GM12878 (cell line): ENCODE results near the gene ZNRF3. TPM values are rescaled to one million over a fixed set of nuclear protein-coding genes. Genes with fewer than 3 reads are reported as not detected.

Experiments used
- ASH2L ChIP-seq: fragments of 300-600, 200-600 bp; sonication (generic); IDR thresholded peaks from 2 replicates; pipeline ENCODE4 v1.6.1; 2017; ENCODE audit warnings: low read depth, mild to moderate bottlenecking, borderline replicate concordance
- BHLHE40 ChIP-seq, 2 experiments: fragments of 450-650 bp in 1 of 2; IDR thresholded peaks; 2 replicates each; pipeline ENCODE4 v1.6.1; 2011 to 2017; ENCODE audit warnings: low read depth in 2 of 2, borderline replicate concordance in 1 of 2, improper control_type of control experiment in 1 of 2, low read length in 1 of 2, mild to moderate bottlenecking in 1 of 2
- BMI1 ChIP-seq: fragments of 450-650 bp; IDR thresholded peaks from 2 replicates; pipeline ENCODE4 v1.6.1; 2016; ENCODE audit warnings: mild to moderate bottlenecking, moderate library complexity, borderline replicate concordance
- CHD4 ChIP-seq: fragments of 200-600 bp; sonication (generic); IDR thresholded peaks from 2 replicates; pipeline ENCODE4 v1.6.1; 2016; ENCODE audit warnings: mild to moderate bottlenecking
- CTCF ChIP-seq, 3 experiments: IDR thresholded peaks in 2 of 3; conservative IDR thresholded peaks in 1 of 3; 2 replicates each; pipeline ENCODE4 v1.5.1; 2011; ENCODE audit warnings: low read depth in 3 of 3, low read length in 3 of 3, mild to moderate bottlenecking in 3 of 3, control low read depth in 2 of 3, moderate library complexity in 2 of 3, inconsistent platforms in 1 of 3, mixed read lengths in 1 of 3; ENCODE audit not compliant: control insufficient read depth in 2 of 3, insufficient read depth in 1 of 3; ENCODE audit errors: extremely low read depth in 1 of 3
- DPF2 ChIP-seq: fragments of 450-650 bp; IDR thresholded peaks from 2 replicates; pipeline ENCODE4 v1.6.1; 2017; ENCODE audit warnings: mild to moderate bottlenecking
- EGR1 ChIP-seq, 2 experiments: IDR thresholded peaks; 1 replicate in 1 of 2; 2 replicates in 1 of 2; pipeline ENCODE4 v1.6.1; 2011 to 2012; ENCODE audit warnings: low read depth in 2 of 2, low read length in 2 of 2, borderline replicate concordance in 1 of 2, mild to moderate bottlenecking in 1 of 2, moderate library complexity in 1 of 2
- ELK1 ChIP-seq: IDR thresholded peaks from 2 replicates; pipeline ENCODE4 v1.6.1; 2012; ENCODE audit warnings: low read depth, low read length, improper control_type of control experiment
- GABPA ChIP-seq: IDR thresholded peaks from 2 replicates; pipeline ENCODE4 v1.6.1; 2014; ENCODE audit warnings: antibody characterized with exemption, low read depth, mild to moderate bottlenecking, inconsistent platforms
- HCFC1 ChIP-seq: fragments of 150-350 bp; IDR thresholded peaks from 2 replicates; pipeline ENCODE4 v1.6.1; 2014; ENCODE audit warnings: low read length
- HDGF ChIP-seq: fragments of 450-650 bp; IDR thresholded peaks from 2 replicates; pipeline ENCODE4 v1.6.1; 2016; ENCODE audit warnings: antibody characterized with exemption
- MEF2A ChIP-seq: IDR thresholded peaks from 2 replicates; pipeline ENCODE4 v1.6.1; 2011; ENCODE audit warnings: low read depth, mild to moderate bottlenecking, low read length, moderate library complexity; ENCODE audit not compliant: insufficient read depth
- POLR2A ChIP-seq: IDR thresholded peaks from 2 replicates; pipeline ENCODE4 v1.6.1; 2011; ENCODE audit warnings: low read depth, mild to moderate bottlenecking, low read length
- SMARCA5 ChIP-seq: fragments of 450-650 bp; IDR thresholded peaks from 2 replicates; pipeline ENCODE4 v1.6.1; 2017; ENCODE audit warnings: mild to moderate bottlenecking
- SP1 ChIP-seq: IDR thresholded peaks from one replicate; pipeline ENCODE4 v1.6.1; 2011; ENCODE audit warnings: low read depth, low read length
- YBX1 ChIP-seq: fragments of 450-650 bp; IDR thresholded peaks from 2 replicates; pipeline ENCODE4 v1.6.1; 2016; ENCODE audit warnings: antibody characterized with exemption
- ZBTB11 ChIP-seq: fragments of 450-650 bp; formaldehyde crosslinking; IDR thresholded peaks from 2 replicates; pipeline ENCODE4 v1.5.0; 2022; ENCODE audit warnings: mild to moderate bottlenecking, missing genetic modification characterization
- ZNF207 ChIP-seq: fragments of 450-650 bp; IDR thresholded peaks from 2 replicates; pipeline ENCODE4 v1.6.1; 2014; ENCODE audit warnings: antibody characterized with exemption, mild to moderate bottlenecking, borderline replicate concordance
- ZZZ3 ChIP-seq: IDR thresholded peaks from 2 replicates; pipeline ENCODE4 v1.6.1; 2011; ENCODE audit warnings: low read depth; ENCODE audit not compliant: control insufficient read depth, insufficient read length
- polyA plus RNA-seq, 11 experiments: library from polyadenylated mRNA; depleted of rRNA in 4 of 11; unstranded in 6 of 11; stranded (reverse) in 5 of 11; fragments of >200 nt; fragmentation: Nextera tagmentation in 4 of 11; fragmentation: Illumina TruSeq in 1 of 11; extraction: Ambion mirVana in 4 of 11; extraction: Trizol in 1 of 11; gene quantifications; 1 replicate in 1 of 11; 2 replicates in 10 of 11; pipeline versions ENCODE4 v1.2.1 to v1.2.3, GENCODE V29; 2011 to 2016; ENCODE audit warnings: inconsistent platforms in 2 of 11, missing spikeins in 2 of 11, low read depth in 1 of 11
- total RNA-seq, 4 experiments: library from RNA; depleted of rRNA in 3 of 4; stranded (reverse); fragments of >200 nt in 3 of 4; fragmentation: Illumina TruSeq in 1 of 4; extraction: Trizol in 1 of 4; gene quantifications; 2 replicates each; pipeline versions ENCODE4 v1.2.1 to v1.2.3, GENCODE V29; 2013 to 2021
- TF ChIP-seq, protein P1 (sequence below): fragments of 450-650 bp; IDR thresholded peaks from 2 replicates; pipeline ENCODE4 v1.6.1; 2016; ENCODE audit warnings: mild to moderate bottlenecking
- TF ChIP-seq, protein P2 (sequence below): IDR thresholded peaks from 2 replicates; pipeline ENCODE4 v1.6.1; 2011; ENCODE audit warnings: low read depth, mild to moderate bottlenecking, low read length, moderate library complexity, borderline replicate concordance; ENCODE audit errors: extremely low read depth
- TF ChIP-seq, protein P3 (sequence below): fragments of 450-650 bp; IDR thresholded peaks from 2 replicates; pipeline ENCODE4 v1.6.1; 2017; ENCODE audit warnings: low read depth, mild to moderate bottlenecking, moderate library complexity

The ZNRF3 gene
- total and polyA plus RNA-seq, 10 of the 15 experiments (the other 5 are each of a cell fraction or from before 2014, with no cell fraction given): 0.05 to 2.4 (median 0.46) TPM

GRCh38 chr22:28955817-28956216 is 72.4 kb downstream of the ZNRF3 start (continued):
- TF ChIP-seq ZNF207 (no peak), CTCF (IDR thresholded peaks at IDR 0.05 in 2 of 3, conservative IDR thresholded peaks at IDR 0.05 in 1 of 3; ENCODE audit: control insufficient read depth in 2 of 3, extremely low read depth in 1 of 3, insufficient read depth in 1 of 3, low read depth in 3 of 3, low read length in 3 of 3) (no peak), YBX1 (no peak), ELK1 (no peak), SP1 (peak; percentile 49), ZZZ3 (no peak), ZBTB11 (no peak), HDGF (no peak), BMI1 (0 out of 2 replicates have a peak, but pooled peaks have one; percentile 38), HCFC1 (no peak), EGR1 (IDR thresholded peaks at IDR 0.05; ENCODE audit: borderline replicate concordance in 1 of 2, low read depth in 2 of 2, low read length in 2 of 2) (peak in 1 of 2 experiments; percentile 14; a peak in 1 of 3 replicates), DPF2 (peak; percentile 91), BHLHE40 (IDR thresholded peaks at IDR 0.05; ENCODE audit: borderline replicate concordance in 1 of 2, low read depth in 2 of 2, low read length in 1 of 2) (peak; percentile 60 to 78), MEF2A (0 out of 2 replicates have a peak, but pooled peaks have one; percentile 62), POLR2A (no peak), SMARCA5 (no peak), GABPA (no peak), ASH2L (no peak), CHD4 (no peak)
- TF ChIP-seq, protein P1, sequence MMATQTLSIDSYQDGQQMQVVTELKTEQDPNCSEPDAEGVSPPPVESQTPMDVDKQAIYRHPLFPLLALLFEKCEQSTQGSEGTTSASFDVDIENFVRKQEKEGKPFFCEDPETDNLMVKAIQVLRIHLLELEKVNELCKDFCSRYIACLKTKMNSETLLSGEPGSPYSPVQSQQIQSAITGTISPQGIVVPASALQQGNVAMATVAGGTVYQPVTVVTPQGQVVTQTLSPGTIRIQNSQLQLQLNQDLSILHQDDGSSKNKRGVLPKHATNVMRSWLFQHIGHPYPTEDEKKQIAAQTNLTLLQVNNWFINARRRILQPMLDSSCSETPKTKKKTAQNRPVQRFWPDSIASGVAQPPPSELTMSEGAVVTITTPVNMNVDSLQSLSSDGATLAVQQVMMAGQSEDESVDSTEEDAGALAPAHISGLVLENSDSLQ: 0 out of 2 replicates have a peak, but pooled peaks have one; percentile 10
- TF ChIP-seq, protein P2, sequence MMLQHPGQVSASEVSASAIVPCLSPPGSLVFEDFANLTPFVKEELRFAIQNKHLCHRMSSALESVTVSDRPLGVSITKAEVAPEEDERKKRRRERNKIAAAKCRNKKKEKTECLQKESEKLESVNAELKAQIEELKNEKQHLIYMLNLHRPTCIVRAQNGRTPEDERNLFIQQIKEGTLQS: no peak
- TF ChIP-seq, protein P3, sequence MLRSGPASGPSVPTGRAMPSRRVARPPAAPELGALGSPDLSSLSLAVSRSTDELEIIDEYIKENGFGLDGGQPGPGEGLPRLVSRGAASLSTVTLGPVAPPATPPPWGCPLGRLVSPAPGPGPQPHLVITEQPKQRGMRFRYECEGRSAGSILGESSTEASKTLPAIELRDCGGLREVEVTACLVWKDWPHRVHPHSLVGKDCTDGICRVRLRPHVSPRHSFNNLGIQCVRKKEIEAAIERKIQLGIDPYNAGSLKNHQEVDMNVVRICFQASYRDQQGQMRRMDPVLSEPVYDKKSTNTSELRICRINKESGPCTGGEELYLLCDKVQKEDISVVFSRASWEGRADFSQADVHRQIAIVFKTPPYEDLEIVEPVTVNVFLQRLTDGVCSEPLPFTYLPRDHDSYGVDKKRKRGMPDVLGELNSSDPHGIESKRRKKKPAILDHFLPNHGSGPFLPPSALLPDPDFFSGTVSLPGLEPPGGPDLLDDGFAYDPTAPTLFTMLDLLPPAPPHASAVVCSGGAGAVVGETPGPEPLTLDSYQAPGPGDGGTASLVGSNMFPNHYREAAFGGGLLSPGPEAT: peak; percentile 67
